Measurements from ENCODE around the gene DNAJC4. TPM values are rescaled to one million over a fixed set of nuclear protein-coding genes. Genes with fewer than 3 reads are reported as not detected.

The DNAJC4 gene
- total and polyA plus RNA-seq, 9 of the 15 experiments (the other 6 are each of a cell fraction or from before 2014, with no cell fraction given): 4.0 to 32.6 (median 19.9) TPM

DNA sequence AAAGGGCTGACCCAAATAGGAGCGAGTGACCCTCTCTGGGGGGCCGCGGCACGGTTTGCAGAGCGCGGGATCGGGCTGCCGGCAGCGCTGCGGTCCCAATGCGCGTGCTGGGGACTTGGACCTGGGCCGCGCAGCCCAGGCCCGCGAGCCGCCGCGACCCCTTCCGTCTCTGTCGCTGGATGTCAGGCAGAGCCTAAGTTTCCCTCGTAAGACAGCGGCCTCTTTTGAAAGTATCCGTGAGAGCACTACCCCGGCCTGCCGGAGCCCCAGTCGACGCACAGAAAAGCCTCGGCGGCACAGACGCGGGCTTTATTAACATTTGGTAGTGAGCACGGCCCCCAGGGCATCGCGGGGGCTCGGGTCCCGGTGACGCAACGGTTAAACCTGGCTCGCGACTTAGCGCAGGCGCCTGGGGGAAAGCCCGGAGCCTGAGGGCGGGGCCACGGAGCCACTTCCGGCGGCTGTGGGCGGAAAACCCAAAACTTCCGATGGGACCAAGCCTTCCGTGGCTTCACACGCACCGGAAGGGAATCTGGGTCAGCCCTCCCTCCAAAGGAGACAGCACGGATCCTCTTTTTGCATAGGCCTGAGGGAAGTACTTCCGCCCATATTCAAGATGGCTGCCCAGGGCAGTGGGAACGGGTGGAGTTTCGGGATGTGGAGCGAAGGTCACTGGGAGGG is 39.3 kb downstream of the DNAJC4 start (continued):
- TF ChIP-seq, protein P1, sequence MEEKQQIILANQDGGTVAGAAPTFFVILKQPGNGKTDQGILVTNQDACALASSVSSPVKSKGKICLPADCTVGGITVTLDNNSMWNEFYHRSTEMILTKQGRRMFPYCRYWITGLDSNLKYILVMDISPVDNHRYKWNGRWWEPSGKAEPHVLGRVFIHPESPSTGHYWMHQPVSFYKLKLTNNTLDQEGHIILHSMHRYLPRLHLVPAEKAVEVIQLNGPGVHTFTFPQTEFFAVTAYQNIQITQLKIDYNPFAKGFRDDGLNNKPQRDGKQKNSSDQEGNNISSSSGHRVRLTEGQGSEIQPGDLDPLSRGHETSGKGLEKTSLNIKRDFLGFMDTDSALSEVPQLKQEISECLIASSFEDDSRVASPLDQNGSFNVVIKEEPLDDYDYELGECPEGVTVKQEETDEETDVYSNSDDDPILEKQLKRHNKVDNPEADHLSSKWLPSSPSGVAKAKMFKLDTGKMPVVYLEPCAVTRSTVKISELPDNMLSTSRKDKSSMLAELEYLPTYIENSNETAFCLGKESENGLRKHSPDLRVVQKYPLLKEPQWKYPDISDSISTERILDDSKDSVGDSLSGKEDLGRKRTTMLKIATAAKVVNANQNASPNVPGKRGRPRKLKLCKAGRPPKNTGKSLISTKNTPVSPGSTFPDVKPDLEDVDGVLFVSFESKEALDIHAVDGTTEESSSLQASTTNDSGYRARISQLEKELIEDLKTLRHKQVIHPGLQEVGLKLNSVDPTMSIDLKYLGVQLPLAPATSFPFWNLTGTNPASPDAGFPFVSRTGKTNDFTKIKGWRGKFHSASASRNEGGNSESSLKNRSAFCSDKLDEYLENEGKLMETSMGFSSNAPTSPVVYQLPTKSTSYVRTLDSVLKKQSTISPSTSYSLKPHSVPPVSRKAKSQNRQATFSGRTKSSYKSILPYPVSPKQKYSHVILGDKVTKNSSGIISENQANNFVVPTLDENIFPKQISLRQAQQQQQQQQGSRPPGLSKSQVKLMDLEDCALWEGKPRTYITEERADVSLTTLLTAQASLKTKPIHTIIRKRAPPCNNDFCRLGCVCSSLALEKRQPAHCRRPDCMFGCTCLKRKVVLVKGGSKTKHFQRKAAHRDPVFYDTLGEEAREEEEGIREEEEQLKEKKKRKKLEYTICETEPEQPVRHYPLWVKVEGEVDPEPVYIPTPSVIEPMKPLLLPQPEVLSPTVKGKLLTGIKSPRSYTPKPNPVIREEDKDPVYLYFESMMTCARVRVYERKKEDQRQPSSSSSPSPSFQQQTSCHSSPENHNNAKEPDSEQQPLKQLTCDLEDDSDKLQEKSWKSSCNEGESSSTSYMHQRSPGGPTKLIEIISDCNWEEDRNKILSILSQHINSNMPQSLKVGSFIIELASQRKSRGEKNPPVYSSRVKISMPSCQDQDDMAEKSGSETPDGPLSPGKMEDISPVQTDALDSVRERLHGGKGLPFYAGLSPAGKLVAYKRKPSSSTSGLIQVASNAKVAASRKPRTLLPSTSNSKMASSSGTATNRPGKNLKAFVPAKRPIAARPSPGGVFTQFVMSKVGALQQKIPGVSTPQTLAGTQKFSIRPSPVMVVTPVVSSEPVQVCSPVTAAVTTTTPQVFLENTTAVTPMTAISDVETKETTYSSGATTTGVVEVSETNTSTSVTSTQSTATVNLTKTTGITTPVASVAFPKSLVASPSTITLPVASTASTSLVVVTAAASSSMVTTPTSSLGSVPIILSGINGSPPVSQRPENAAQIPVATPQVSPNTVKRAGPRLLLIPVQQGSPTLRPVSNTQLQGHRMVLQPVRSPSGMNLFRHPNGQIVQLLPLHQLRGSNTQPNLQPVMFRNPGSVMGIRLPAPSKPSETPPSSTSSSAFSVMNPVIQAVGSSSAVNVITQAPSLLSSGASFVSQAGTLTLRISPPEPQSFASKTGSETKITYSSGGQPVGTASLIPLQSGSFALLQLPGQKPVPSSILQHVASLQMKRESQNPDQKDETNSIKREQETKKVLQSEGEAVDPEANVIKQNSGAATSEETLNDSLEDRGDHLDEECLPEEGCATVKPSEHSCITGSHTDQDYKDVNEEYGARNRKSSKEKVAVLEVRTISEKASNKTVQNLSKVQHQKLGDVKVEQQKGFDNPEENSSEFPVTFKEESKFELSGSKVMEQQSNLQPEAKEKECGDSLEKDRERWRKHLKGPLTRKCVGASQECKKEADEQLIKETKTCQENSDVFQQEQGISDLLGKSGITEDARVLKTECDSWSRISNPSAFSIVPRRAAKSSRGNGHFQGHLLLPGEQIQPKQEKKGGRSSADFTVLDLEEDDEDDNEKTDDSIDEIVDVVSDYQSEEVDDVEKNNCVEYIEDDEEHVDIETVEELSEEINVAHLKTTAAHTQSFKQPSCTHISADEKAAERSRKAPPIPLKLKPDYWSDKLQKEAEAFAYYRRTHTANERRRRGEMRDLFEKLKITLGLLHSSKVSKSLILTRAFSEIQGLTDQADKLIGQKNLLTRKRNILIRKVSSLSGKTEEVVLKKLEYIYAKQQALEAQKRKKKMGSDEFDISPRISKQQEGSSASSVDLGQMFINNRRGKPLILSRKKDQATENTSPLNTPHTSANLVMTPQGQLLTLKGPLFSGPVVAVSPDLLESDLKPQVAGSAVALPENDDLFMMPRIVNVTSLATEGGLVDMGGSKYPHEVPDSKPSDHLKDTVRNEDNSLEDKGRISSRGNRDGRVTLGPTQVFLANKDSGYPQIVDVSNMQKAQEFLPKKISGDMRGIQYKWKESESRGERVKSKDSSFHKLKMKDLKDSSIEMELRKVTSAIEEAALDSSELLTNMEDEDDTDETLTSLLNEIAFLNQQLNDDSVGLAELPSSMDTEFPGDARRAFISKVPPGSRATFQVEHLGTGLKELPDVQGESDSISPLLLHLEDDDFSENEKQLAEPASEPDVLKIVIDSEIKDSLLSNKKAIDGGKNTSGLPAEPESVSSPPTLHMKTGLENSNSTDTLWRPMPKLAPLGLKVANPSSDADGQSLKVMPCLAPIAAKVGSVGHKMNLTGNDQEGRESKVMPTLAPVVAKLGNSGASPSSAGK (IDR thresholded peaks at IDR 0.05): peak; percentile 58
- TF ChIP-seq, protein P2, sequence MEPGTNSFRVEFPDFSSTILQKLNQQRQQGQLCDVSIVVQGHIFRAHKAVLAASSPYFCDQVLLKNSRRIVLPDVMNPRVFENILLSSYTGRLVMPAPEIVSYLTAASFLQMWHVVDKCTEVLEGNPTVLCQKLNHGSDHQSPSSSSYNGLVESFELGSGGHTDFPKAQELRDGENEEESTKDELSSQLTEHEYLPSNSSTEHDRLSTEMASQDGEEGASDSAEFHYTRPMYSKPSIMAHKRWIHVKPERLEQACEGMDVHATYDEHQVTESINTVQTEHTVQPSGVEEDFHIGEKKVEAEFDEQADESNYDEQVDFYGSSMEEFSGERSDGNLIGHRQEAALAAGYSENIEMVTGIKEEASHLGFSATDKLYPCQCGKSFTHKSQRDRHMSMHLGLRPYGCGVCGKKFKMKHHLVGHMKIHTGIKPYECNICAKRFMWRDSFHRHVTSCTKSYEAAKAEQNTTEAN (CRISPR knock-in tag; IDR thresholded peaks at IDR 0.05): no peak
- TF ChIP-seq PYGO2 (tag; IDR thresholded peaks at IDR 0.05) (no peak), ZFX (CRISPR knock-in tag; IDR thresholded peaks at IDR 0.05) (peak; percentile 90), HNRNPUL1 (IDR thresholded peaks at IDR 0.05; ENCODE audit: low read length) (no peak), PHF8 (IDR thresholded peaks at IDR 0.05; ENCODE audit: borderline replicate concordance, low read length) (peak; percentile 57; the same call in 1 of the 2 replicates), PHF21A (IDR thresholded peaks at IDR 0.05; ENCODE audit: borderline replicate concordance, low read depth) (no peak), MXI1 (IDR thresholded peaks at IDR 0.05; ENCODE audit: low read depth, low read length) (peak; percentile 30; the same call in 1 of the 2 replicates), RBM17 (IDR thresholded peaks at IDR 0.05; ENCODE audit: borderline replicate concordance, low read depth, low read length) (no peak), TRIM24 (IDR thresholded peaks at IDR 0.05) (peak in 1 of 2 experiments; percentile 76; a peak in 1 of 4 replicates), ZNF764 (CRISPR knock-in tag; IDR thresholded peaks at IDR 0.05; ENCODE audit: low read depth) (no peak), MEIS2 (IDR thresholded peaks at IDR 0.05; ENCODE audit: partially characterized antibody) (peak; percentile 53)
- TF ChIP-seq, protein P3, sequence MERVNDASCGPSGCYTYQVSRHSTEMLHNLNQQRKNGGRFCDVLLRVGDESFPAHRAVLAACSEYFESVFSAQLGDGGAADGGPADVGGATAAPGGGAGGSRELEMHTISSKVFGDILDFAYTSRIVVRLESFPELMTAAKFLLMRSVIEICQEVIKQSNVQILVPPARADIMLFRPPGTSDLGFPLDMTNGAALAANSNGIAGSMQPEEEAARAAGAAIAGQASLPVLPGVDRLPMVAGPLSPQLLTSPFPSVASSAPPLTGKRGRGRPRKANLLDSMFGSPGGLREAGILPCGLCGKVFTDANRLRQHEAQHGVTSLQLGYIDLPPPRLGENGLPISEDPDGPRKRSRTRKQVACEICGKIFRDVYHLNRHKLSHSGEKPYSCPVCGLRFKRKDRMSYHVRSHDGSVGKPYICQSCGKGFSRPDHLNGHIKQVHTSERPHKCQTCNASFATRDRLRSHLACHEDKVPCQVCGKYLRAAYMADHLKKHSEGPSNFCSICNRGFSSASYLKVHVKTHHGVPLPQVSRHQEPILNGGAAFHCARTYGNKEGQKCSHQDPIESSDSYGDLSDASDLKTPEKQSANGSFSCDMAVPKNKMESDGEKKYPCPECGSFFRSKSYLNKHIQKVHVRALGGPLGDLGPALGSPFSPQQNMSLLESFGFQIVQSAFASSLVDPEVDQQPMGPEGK (CRISPR knock-in tag; IDR thresholded peaks at IDR 0.05; ENCODE audit: borderline replicate concordance): no peak
